NCI-H460 (cell line): ENCODE results near the gene COQ8A. TPM values are rescaled to one million over a fixed set of nuclear protein-coding genes. Genes with fewer than 3 reads are reported as not detected.
"Not testable (repeated sequence)": the region's sequence is repeated elsewhere in the genome, so short reads cannot be mapped to it uniquely, and the experiment has no call there.

Experiments used
- DNase-seq: peaks from one replicate; pipeline ENCODE4 v3.0.0-alpha.2; 2016; ENCODE audit warnings: low read depth; ENCODE audit errors: extremely low read depth
- total RNA-seq: library from RNA; depleted of rRNA; stranded (reverse); fragments of >200 nt; shearing (Covaris generic); gene quantifications from 2 replicates; pipeline ENCODE4 v1.2.3, GENCODE V29; 2014

Gene COQ8A
- total RNA-seq, 1 experiment from 2014 or later: 24.7 TPM

- no peak for DNase-seq
Observed at GRCh38 chr1:226950871-226951270, 10.8 kb downstream of the COQ8A start.

GRCh38 chr1:226951286-226952117 is 11.4 kb downstream of the COQ8A start:
- no peak for DNase-seq

GRCh38 chr1:226952118-226952441 is 12.0 kb downstream of the COQ8A start:
- no peak for DNase-seq

- no peak for DNase-seq
Observed at GRCh38 chr1:226953175-226953800, 13.2 kb downstream of the COQ8A start.

- no peak for DNase-seq
Observed at GRCh38 chr1:226954337-226954736, 14.2 kb downstream of the COQ8A start.

GRCh38 chr1:226954777-226955176 is 14.7 kb downstream of the COQ8A start:
- DNase-seq: no peak

GRCh38 chr1:226955857-226956256 is 15.8 kb downstream of the COQ8A start:
- not testable (repeated sequence) for DNase-seq

GRCh38 chr1:226956942-226957713 is 17.0 kb downstream of the COQ8A start:
- DNase-seq: no peak

- DNase-seq: no peak
Observed at GRCh38 chr1:226957714-226958113, 17.6 kb downstream of the COQ8A start.

- DNase-seq: no peak
Observed at GRCh38 chr1:226958300-226958699, 18.2 kb downstream of the COQ8A start.

GRCh38 chr1:226960256-226960655 is 20.2 kb downstream of the COQ8A start:
- no peak for DNase-seq

- DNase-seq: no peak
Observed at GRCh38 chr1:226960944-226961765, 21.1 kb downstream of the COQ8A start.

- no peak for DNase-seq
Observed at GRCh38 chr1:226962421-226963391, 22.6 kb downstream of the COQ8A start.

- DNase-seq: no peak
Observed at GRCh38 chr1:226964068-226964425, 24.0 kb downstream of the COQ8A start.

GRCh38 chr1:226964611-226965486 is 24.8 kb downstream of the COQ8A start:
- DNase-seq: no peak

GRCh38 chr1:226965581-226966440 is 25.7 kb downstream of the COQ8A start:
- no peak for DNase-seq

GRCh38 chr1:226966683-226967082 is 26.6 kb downstream of the COQ8A start:
- DNase-seq: no peak

- DNase-seq: no peak
Observed at GRCh38 chr1:226967665-226968064, 27.6 kb downstream of the COQ8A start.
